ENCODE measurements around the gene FAM237A.

Gene FAM237A

GRCh38 chr2:206642075-206643025 is at the start of gene FAM237A:
Gene FAM237A, plus strand, starts transcription at chr2:206642487. Its CDS starts 1,750 bp downstream, at chr2:206644237.
- DNase-seq, result no peak

GRCh38 chr2:206597717-206598218 is 44.5 kb upstream of the FAM237A start:
- no peak for DNase-seq

GRCh38 chr2:206603243-206603642 is 39.0 kb upstream of the FAM237A start:
- DNase-seq, result no peak

GRCh38 chr2:206610451-206610850 is 31.8 kb upstream of the FAM237A start:
- DNase-seq, result no peak

- no peak for DNase-seq
These were observed 31.1 kb upstream of the FAM237A start for GRCh38 chr2:206611191-206611590.

GRCh38 chr2:206611736-206612135 is 30.6 kb upstream of the FAM237A start:
- DNase-seq, result no peak

- no peak for DNase-seq
These were observed 27.5 kb upstream of the FAM237A start for GRCh38 chr2:206614811-206615210.

- no peak for DNase-seq
These were observed 26.7 kb upstream of the FAM237A start for GRCh38 chr2:206615417-206616089.

GRCh38 chr2:206616151-206616550 is 26.1 kb upstream of the FAM237A start:
- no peak for DNase-seq

GRCh38 chr2:206619011-206619410 is 23.3 kb upstream of the FAM237A start:
- DNase-seq, result no peak

- no peak for DNase-seq
These were observed 16.2 kb upstream of the FAM237A start for GRCh38 chr2:206626108-206626507.

- DNase-seq, result no peak
These were observed 14.7 kb upstream of the FAM237A start for GRCh38 chr2:206627632-206628031.

- no peak for DNase-seq
These were observed 10.9 kb upstream of the FAM237A start for GRCh38 chr2:206631340-206631739.

GRCh38 chr2:206635015-206635414 is 7.3 kb upstream of the FAM237A start:
- no peak for DNase-seq

- no peak for DNase-seq
These were observed 2.7 kb upstream of the FAM237A start for GRCh38 chr2:206639636-206640035.

- no peak for DNase-seq
These were observed 1.1 kb upstream of the FAM237A start for GRCh38 chr2:206641226-206641625.

- no peak for DNase-seq
These were observed 5.7 kb downstream of the FAM237A start for GRCh38 chr2:206647985-206648384.

- no peak for DNase-seq
These were observed 14.8 kb downstream of the FAM237A start for GRCh38 chr2:206657087-206657486.

GRCh38 chr2:206665251-206665650 is 23.0 kb downstream of the FAM237A start:
- no peak for DNase-seq

- DNase-seq, result no peak
These were observed 28.4 kb downstream of the FAM237A start for GRCh38 chr2:206670531-206671319.

GRCh38 chr2:206683546-206683945 is 41.3 kb downstream of the FAM237A start:
- DNase-seq, result no peak

- no peak for DNase-seq
These were observed 46.2 kb downstream of the FAM237A start for GRCh38 chr2:206688453-206688852.

GRCh38 chr2:206688990-206689389 is 46.7 kb downstream of the FAM237A start:
- no peak for DNase-seq

Measured in NCI-H2029 (cell line).